Esophagus muscularis mucosa (tissue), 4 donors: ENCODE data around the gene PTGER3.

ENCODE experiments used
- EP300 ChIP-seq: sonication (generic); formaldehyde crosslinking; IDR thresholded peaks from one replicate; pipeline ENCODE4 v1.6.1; 2017; ENCODE audit warnings: antibody characterized with exemption
- POLR2A ChIP-seq: fragments of 450-650 bp; IDR thresholded peaks from one replicate; pipeline ENCODE4 v1.6.1; 2017; ENCODE audit warnings: antibody characterized with exemption, moderate library complexity, mild to moderate bottlenecking, low read depth
- POLR2AphosphoS5 ChIP-seq, 2 donors: sonication (generic); formaldehyde crosslinking; IDR thresholded peaks; one replicate each; pipeline ENCODE4 v1.6.1; 2017; ENCODE audit warnings: antibody characterized with exemption in 2 of 2
- TF ChIP-seq, protein P1 (sequence below), 3 experiments: fragments of 200-600 bp in 2 of 3; fragments of 450-650 bp in 1 of 3; sonication (generic) in 2 of 3; IDR thresholded peaks; one replicate each; pipeline ENCODE4 v1.5.1; 2017 to 2019; ENCODE audit warnings: antibody characterized with exemption in 3 of 3, mild to moderate bottlenecking in 2 of 3, moderate library complexity in 1 of 3

- TF ChIP-seq, protein P1, sequence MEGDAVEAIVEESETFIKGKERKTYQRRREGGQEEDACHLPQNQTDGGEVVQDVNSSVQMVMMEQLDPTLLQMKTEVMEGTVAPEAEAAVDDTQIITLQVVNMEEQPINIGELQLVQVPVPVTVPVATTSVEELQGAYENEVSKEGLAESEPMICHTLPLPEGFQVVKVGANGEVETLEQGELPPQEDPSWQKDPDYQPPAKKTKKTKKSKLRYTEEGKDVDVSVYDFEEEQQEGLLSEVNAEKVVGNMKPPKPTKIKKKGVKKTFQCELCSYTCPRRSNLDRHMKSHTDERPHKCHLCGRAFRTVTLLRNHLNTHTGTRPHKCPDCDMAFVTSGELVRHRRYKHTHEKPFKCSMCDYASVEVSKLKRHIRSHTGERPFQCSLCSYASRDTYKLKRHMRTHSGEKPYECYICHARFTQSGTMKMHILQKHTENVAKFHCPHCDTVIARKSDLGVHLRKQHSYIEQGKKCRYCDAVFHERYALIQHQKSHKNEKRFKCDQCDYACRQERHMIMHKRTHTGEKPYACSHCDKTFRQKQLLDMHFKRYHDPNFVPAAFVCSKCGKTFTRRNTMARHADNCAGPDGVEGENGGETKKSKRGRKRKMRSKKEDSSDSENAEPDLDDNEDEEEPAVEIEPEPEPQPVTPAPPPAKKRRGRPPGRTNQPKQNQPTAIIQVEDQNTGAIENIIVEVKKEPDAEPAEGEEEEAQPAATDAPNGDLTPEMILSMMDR (IDR thresholded peaks at IDR 0.05) = no peak
- TF ChIP-seq POLR2A = no peak
- TF ChIP-seq POLR2AphosphoS5 (IDR thresholded peaks at IDR 0.05) = no peak
- no peak for TF ChIP-seq EP300
Measured at GRCh38 chr1:70961374-70961975, 86.1 kb downstream of the PTGER3 start.
